GM18951 (cell line): ENCODE measurements around the gene PRRC2B.
"Not testable (repeated sequence)": the region's sequence is repeated elsewhere in the genome, so short reads cannot be mapped to it uniquely, and the experiment has no call there.

Experiments
- POLR2A ChIP-seq: IDR thresholded peaks from 4 replicates; pipeline ENCODE4 v1.6.1; 2011; ENCODE audit warnings: mild to moderate bottlenecking; ENCODE audit not compliant: insufficient read length, insufficient read depth; ENCODE audit errors: extremely low read depth
- in situ Hi-C: fragments of 300-500 bp; cut with MboI; formaldehyde crosslinking; loops from one replicate; pipeline ENCODE4 v1.12.0; 2022; ENCODE audit warnings: low sequenced_read_pairs, mixed read lengths, inconsistent platforms; ENCODE audit not compliant: unreplicated experiment

The PRRC2B gene

DNA sequence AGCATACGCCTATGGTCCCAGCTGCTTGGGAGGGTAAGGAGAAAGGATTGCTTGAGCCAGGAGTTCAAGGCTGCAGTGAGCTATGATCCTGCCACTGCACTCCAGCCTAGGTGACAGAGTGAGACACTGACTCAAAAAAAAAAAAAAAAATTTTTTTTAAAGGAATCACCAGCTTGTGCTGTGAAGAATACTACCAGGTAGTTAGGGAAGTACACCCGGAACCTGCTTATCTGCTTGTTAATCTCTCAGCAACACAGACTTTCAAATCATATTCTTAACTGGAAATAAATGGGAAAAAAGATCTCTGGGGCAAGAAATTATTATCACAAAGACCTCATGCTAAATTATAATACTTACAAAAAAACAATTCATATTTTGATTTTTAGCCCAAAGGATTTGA lies 26.4 kb upstream of the PRRC2B start:
- no peak for TF ChIP-seq POLR2A
- in situ Hi-C loops, result no loop called here

- in situ Hi-C loops, result no loop called here
- TF ChIP-seq POLR2A, result no peak
Measured at GRCh38 chr9:131370638-131371037, 23.2 kb upstream of the PRRC2B start.

DNA sequence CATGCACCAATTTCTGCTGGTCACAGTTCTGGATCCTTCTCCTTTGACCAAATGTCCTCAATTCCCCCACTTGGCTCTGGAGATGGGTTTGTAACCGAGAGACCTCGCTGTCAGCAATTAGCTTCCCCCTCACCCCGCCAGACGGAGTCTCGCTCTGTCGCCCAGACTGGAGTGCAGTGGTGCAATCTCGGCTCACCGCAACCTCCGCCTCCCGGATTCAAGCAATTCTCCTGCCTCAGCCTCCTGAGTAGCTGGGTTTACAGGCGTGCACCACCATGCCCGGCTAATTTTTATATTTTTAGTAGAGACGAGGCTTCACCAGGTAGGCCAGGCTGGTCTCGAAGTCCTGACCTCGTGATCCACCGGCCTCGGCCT lies 21.3 kb upstream of the PRRC2B start:
- in situ Hi-C loops, result not testable (repeated sequence)

DNA sequence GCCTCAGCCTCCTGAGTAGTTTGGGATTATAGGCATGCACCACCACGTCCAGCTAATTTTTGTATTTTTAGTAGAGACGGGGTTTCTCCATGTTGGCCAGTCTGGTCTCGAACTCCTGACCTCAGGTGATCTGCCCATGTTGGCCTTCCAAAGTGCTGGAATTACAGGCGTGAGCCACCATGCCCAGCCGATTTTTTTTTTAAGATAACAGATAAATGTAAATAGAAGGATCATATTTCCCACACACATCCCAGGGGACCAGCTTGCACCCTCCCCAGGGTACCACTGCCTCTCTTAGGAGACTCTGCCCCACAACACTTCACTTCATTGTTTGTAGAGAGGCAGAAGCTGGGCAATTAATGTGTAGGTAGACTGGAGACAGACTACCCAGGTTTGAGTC lies 19.2 kb upstream of the PRRC2B start:
- in situ Hi-C loops, result not testable (repeated sequence)

GRCh38 chr9:131379056-131379455 lies 14.8 kb upstream of the PRRC2B start:
- no peak for TF ChIP-seq POLR2A
- in situ Hi-C loops, result no loop called here

DNA sequence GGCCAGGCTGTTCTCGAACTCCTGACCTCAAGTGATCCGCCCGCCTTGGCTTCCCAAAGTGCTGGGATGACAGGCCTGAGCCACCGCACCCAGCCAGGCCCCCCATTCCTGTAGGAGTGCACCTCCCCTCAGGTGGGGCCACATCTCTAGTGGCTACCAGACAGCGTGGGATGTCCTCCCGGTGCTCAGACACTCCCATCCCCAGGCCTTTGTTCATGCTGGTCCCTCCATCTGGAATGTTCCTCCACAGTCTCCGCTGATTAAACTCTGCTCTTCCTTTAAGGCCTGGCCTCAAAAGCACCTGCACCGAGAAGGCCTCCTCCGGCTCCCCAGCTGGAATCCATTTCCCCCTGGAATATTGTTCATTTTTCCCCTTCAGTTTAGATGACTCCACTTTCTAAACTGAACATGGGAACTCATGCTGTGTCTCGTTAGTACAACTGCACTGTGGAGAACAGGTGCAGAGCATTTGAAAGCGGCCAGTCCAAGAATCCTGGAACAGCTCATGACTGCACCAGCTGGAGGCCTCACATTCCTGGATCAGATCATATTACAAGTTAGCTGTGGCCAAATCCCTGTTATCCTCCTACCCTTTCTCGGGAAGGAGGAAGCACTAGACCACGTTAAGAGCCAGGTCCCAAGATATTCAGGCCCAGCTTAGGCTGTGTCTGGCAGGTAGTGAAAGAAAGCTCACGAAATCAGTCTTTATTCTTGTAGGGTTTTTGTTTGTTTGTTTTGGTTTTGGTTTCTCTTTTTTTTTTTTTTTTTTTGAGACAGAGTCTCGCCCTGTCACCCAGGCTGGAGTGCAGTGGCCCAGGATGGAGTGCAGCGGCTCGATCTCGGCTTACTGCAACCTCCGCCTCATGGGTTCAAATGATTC lies 10.8 kb upstream of the PRRC2B start:
- TF ChIP-seq POLR2A, result no peak
- in situ Hi-C loops, result no loop called here

DNA sequence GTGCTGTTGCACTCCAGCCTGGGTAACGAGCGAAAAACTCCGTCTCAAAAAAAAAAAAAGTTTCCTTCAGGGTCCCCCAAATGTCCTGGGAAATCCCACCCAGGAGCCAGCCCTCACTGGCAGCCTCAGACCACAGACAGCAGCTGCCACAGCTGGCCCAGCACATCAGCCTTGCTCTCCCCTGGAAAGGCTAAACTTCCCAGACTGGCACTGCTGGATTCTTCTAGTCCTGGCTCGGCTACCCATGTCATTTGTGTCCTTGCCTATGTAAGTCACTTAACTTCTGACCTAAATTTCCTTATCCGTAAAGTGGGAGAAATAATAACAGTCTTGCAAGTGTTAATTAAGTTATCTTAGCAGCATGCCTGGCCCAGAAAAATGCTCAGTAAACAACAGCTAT lies 8.6 kb upstream of the PRRC2B start:
- in situ Hi-C loops, result no loop called here
- no peak for TF ChIP-seq POLR2A

GRCh38 chr9:131386281-131386680 lies 7.6 kb upstream of the PRRC2B start:
- in situ Hi-C loops, result no loop called here

GRCh38 chr9:131387394-131387793 lies 6.5 kb upstream of the PRRC2B start:
- TF ChIP-seq POLR2A, result no peak
- in situ Hi-C loops, result no loop called here

More at GRCh38 chr9:131386281-131386680, 7.6 kb upstream of the PRRC2B start:
- TF ChIP-seq POLR2A, result no peak

DNA sequence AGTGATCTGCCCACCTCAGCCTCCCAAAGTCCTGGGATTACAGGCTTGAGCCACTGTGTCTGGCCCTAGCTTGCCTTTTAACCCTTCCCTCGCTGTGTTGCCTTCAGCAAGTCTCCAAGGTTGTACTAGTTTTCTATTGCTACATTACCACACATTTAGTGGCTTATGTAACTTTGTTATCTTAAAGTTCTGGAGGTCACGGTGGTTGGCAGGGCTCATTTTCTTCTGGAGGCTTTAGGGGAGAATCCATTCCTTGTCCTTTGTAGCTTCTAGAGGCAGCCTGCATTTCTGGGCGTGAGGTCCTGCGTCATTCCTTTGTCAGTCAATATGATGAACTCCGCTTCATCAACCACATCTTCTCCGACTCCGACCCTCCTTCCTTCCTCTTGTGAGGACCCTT lies 2.9 kb upstream of the PRRC2B start:
- TF ChIP-seq POLR2A, result no peak
- in situ Hi-C loops, result no loop called here

GRCh38 chr9:131391504-131391903 lies 2.4 kb upstream of the PRRC2B start:
- no peak for TF ChIP-seq POLR2A

GRCh38 chr9:131394464-131395156 lies 724 bp downstream of the PRRC2B start:
- in situ Hi-C loops, result no loop called here
- TF ChIP-seq POLR2A, result no peak

More at GRCh38 chr9:131391504-131391903, 2.4 kb upstream of the PRRC2B start:
- in situ Hi-C loops, result no loop called here

GRCh38 chr9:131395157-131396098 lies 1.5 kb downstream of the PRRC2B start:
- in situ Hi-C loops, result no loop called here

DNA sequence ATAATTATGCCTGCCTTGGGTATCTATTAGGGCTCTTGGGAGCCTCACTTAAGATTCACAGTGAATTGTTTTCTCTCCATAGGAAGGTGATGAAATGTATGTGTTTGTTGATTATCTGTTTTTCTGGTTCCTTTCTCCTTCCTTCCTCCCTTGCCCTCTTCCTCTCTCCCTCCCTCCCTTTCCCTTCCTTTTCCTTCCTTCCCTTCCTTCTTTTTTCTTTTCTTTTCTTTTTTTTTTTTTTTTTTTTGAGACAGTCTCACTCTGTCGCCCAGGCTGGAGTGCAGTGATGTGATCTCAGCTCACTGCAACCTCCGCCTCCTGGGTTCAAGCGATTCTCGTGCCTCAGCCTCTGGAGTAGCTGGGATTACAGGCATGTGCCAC lies 2.2 kb downstream of the PRRC2B start:
- in situ Hi-C loops, result not testable (repeated sequence)

More at GRCh38 chr9:131395157-131396098, 1.5 kb downstream of the PRRC2B start:
- TF ChIP-seq POLR2A, result no peak
